GM21381 (cell line): ENCODE data around the gene DDX50.
"Not testable (repeated sequence)": the region's sequence is repeated elsewhere in the genome, so short reads cannot be mapped to it uniquely, and the experiment has no call there.

Source experiments
- ATAC-seq: cut with Tn5 transposase; IDR thresholded peaks from one replicate; pipeline ENCODE4 v1.9.1; 2021; ENCODE audit warnings: mild to moderate bottlenecking, moderate library complexity; ENCODE audit not compliant: unreplicated experiment

Gene DDX50

DNA sequence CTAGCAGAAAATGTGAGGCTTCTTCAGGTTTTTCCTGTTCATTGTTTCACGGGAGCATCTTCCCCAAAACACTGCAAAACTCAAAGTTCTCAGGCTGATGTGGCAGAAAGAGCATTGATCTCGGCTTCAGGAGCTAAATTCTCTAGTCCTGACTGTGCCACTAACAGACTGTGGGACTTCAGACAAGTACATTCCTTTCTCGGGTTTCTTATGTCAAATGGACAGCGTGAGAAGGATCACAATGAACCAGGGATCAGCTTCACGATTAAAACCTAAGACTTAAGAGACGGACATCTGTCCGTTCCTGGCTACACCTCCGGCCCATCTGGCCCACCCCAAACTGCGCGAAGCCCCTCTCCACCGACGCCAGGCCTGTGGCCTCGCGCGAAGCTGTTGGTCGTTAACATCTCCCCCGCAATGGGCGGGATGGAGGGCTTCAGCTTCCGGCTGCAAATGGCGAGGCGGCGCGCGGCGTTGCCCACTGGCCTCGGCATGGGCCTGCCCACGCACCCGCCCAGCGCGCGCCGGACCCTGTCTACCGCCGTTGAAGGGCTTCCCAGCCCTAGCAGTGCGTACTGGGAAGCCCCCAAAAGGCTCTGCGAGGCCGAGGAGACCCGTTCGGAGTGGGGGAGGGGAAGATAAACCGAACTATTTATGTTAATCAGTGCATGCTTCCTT, 549 bp upstream of the DDX50 start:
- peak; percentile 32 for ATAC-seq

DNA sequence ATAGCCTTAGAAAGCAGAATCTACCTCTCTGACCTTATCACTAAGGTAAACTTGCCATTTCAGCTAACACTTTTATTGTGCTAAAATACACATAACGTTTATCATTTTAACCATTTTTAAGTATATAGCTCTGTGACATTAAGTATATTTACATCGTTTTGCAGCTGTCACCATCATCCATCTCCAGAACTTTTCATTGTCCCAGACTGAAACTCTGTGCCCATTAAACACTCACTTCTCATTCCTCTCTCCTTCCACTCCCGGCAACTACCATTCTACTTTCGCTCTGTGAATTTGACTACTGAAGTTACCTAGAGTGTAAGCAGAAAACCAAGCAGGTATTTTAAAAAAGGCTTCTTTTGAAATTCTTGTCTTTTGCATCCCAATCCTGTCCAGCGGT, 1.3 kb downstream of the DDX50 start:
- no peak for ATAC-seq

DNA sequence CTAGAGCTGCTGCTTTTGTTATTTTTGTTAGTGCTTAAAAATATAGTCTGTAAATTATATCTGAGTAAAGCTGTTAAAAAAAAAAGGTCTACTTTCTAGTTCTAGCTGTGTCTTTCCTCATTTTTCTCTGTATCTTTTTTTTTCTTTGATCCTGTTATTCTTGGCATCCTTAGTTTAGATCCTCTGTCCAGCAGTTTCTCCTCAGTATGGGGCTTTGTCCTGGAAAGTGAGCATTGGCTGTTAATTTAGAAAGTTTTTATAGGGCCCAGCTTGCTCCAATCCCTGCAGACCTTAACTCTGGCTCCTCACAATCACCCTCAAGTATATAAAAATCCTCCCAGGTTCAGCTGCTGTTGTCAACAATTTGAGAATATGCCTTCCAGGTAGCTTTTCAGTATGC, 23.5 kb downstream of the DDX50 start:
- no peak for ATAC-seq

DNA sequence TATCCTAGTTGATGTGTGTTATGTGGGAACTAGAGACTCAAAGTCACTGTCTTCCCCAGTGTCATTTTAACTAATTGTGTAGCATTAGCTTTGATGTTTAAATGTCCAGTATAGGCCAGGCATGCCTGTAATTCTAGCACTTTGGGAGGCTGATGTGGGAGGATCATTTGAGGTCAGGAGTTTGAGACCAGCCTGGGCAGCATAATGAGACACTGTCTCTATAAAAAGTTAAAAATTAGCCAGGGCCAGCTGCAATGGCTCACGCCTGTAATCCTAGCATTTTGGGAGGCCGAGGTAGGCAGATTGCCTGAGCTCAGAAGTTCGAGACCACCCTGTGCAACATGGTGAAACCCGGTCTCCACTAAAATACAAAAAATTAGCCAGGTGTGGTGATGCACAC, 24.4 kb downstream of the DDX50 start:
- ATAC-seq = no peak

DNA sequence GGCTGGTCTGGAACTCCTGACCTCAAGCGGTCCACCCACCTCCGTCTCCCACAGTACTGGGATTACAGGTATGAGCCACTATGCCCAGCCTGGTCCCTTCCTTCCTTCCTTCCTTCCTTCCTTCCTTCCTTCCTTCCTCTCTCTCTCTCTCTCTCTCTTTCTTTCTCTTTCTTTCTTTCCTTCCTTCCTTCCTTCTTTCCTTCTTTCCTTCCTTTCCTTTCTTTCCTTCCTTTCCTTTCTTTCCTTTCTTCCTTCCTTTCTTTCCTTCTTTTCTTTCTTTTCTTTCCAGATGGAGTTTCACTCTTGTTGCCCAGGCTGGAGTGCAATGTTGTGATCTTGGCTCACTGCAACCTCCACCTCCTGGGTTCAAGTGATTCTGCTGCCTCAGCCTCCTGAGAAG, 28.0 kb downstream of the DDX50 start:
- ATAC-seq = not testable (repeated sequence)

DNA sequence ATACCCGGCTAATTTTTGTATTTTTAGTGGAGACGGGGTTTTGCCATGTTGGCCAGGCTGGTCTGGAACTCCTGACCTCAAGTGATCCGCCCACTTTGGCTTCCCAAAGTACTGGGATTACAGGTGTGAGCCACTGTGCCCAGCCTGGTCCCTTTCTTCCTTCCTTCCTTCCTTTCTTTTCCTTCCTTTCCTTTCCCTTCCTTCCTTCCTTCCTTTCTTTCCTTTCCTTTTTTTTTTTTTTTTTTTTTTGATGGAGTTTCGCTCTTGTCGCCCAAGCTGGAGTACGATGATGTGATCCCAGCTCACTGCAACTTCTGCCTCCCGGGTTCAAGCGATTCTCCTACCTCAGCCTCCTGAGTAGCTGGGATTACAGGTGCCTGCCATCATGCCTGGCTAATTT, 28.8 kb downstream of the DDX50 start:
- ATAC-seq = not testable (repeated sequence)

DNA sequence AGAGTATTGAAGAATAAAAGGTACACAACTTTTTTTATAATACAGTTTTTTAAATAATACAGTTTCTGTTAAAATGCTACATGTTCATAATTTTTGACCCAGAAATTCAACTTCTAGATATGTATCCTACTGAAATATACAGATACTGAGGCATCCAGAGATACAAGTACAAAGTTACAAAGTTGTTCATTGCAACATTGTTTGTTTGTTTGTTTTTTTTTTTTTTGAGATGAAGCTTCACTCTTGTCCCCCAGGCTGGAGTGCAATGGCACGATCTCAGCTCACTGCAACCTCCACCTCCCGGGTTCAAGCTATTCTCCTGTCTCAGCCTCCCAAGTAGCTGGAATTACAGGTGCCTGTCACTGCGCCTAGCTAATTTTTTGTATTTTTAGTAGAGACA, 31.7 kb downstream of the DDX50 start:
- ATAC-seq = not testable (repeated sequence)

DNA sequence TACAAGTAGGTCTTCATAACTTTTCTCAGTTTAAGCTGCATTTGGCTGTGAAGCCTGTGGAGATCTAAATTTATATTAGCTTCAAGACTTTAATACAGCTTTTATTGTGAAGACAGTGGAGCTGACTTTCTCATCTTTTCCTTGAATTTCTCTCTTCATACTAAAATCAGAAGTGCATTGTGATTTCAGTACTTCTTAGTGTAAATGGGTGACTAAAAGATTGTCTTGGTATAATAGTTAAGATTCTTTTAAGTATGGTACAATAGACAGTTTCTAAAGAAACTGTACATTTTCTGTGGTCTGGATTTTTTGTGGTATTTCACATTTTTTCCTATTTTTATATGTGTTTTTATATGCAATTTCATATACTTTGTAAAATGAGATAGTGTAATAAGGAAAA, 33.9 kb downstream of the DDX50 start:
- no peak for ATAC-seq

DNA sequence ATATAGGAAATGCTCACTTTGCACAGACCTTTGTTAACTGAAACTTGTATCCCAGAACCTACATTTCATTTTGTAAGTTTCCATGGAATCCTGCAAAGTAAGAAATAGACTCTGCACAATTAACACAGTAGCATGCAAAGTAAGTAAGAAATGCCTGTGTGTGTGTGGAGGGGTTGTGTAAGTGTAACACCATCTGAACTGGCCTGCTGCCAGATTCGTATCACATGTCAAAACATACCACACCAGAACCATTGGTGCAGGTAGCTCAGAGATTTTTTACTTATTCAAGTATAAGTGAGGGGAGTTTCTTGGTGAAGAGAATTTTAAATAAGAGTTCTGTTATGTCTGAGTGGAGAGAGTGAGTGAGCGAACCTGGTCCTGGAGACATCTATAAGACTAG, 37.0 kb downstream of the DDX50 start:
- no peak for ATAC-seq

DNA sequence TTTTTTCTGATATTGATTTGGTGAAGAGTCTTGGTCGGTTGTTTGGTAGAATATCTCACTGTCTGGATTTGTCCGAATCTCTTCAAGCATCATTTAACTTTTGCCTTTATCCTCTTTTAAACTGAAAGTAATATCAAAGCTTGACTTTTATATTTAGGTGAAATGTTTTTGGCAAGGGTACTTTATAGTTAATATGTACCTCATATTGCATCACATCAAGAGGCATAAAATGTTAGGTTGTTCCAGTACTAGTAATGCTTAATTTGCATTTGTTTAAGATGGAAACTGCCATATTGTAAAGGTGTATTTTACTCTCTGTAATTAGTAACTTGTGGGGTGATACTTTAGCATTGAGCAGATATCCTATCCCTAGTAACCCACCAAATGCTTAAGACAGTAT, 37.8 kb downstream of the DDX50 start:
- ATAC-seq = no peak

DNA sequence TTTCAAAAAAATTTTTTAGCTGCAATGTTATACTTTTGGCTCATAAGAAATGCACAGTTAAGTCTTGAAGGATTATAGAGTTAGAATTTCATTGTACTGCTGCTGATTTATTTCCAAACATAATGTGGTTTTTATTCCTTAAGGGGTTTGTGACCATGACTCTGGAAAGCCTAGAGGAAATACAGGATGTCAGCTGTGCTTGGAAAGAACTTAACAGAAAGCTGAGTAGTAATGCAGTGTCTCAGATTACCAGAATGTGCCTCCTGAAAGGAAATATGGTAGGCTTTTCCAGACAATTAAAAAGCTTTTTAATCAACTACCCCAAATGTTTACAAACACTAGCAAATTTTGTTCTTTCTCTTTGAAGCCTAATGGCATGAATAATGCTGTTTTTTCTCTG, 39.8 kb downstream of the DDX50 start:
- ATAC-seq = not testable (repeated sequence)

DNA sequence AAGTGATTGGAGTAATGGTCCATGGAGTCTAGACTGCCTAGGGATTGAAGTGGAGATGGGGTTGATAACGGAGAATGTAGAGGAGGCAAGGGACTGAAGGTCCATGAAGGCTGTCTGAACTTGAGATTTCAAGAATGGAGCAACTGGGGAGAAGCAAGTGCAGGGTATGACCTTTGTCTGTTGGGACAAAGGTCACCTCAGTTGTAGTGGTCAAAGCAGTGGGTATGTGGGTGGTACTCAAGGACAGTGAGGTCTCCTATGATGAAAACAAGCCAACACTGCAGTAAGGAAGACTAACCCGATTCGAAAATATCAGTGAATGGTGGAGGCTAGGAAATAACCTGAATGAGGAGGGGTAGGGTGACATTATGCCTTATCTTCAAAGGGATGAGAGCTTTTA, 49.5 kb downstream of the DDX50 start:
- ATAC-seq = no peak

DNA sequence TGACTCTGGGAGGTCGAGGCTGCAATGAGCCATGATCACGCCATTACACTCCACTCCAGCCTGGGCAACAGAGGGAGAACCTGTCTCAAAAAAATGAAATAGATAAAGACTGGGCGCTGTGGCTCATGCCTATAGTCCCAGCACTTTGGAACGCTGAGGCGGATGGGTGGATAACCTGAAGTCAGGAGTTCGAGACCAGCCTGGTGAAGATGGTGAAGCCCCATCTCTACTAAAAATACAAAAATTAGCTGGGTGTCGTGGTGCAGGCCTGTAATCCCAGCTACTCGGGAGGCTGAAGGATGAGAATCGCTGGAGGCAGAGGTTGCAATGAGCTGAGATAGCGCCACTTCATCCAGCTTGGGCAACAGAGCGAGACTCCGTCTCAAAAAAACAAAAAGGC, 53.8 kb downstream of the DDX50 start:
- no peak for ATAC-seq

DNA sequence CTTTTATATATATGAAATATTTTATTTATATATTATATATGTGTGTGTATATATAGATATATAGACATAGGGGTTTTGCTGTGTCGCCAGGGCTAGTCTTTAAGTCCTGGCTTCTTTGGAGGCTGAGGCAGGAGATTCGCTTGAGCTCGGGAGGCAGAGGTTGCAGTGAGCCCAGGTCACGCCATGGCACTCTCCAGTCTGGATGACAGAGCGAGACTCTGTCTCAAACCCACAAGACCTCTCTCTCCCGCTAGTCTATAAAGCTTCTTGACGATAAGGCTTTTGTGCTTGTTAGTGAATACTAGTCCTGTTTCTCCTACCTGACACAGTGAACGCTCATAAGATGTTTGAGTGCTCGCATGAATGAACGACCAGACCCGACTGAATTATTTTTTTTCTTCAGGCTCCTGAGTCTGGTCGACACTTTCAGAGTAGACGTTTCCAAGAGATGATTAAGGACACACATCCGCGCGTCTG, 54.3 kb downstream of the DDX50 start:
- ATAC-seq = peak; percentile 5

DNA sequence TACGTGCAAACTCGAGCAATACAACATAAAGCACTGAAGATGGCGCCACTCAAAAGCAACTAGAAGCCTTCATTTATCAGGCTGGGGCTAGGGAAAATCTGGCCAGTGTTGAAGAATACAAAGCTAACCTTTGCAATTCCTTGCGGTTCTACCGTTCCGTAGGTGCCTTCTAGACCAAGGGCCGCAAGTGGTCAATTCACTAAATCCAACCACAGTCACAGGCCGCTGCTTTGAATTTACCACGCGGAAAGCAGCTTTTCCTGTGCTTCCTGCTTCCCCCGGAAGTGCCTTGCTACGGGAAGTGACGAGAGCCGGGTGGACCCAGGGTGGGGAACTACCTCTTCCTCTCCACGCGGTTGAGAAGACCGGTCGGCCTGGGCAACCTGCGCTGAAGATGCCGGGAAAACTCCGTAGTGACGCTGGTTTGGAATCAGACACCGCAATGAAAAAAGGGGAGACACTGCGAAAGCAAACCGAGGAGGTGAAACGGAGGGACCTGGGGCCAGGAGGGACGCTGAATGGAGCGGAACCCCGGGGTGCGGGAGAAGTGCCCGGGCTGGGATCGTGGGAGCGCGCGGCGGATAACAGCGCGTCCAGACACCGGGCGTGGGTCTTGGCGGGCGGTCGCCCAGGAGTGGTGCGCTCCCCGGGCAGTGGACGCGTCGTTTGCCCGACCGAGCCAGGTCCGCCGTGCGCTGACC, 54.9 kb downstream of the DDX50 start, which contains the start of gene DDX21:
Gene DDX21, plus strand, starts transcription at position 339 of the 701 bp plus-strand sequence. Its CDS starts 56 bp downstream, at position 395.
- peak; percentile 74 for ATAC-seq

DNA sequence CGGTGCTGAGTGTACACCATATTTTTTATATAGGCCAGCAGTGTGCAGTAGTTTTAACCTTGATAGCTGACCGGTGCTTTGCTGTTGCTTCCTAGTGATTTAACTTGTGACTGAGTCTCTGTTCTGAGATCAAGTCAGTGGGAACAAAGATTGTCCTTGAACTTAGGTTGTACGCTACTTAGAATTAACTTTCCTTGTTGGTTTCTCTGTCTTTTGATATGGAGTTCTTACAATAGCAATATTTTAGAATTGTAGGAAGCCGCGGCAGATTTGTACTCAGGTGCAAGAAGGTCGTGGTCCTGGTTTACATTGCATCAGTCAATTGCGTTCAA, 56.1 kb downstream of the DDX50 start:
- no peak for ATAC-seq

DNA sequence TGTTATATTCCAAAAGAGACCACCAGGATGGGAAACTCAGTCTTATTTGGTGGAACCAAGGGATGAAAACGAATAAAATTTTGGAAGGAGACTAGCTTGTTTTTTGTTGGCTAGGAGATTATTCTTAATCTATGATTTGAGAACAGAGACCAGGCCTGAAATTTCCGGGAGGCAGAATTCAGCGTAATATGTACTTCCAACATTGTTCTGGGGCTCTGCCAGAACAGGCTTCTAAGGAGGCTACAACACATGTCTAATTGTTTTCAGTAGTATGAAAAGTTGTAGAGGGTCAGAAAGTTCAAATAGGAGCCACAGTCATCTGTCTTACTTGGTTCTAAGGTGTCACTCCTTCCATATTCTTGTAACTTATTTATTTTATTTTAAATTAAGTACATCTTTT, 56.5 kb downstream of the DDX50 start:
- no peak for ATAC-seq

DNA sequence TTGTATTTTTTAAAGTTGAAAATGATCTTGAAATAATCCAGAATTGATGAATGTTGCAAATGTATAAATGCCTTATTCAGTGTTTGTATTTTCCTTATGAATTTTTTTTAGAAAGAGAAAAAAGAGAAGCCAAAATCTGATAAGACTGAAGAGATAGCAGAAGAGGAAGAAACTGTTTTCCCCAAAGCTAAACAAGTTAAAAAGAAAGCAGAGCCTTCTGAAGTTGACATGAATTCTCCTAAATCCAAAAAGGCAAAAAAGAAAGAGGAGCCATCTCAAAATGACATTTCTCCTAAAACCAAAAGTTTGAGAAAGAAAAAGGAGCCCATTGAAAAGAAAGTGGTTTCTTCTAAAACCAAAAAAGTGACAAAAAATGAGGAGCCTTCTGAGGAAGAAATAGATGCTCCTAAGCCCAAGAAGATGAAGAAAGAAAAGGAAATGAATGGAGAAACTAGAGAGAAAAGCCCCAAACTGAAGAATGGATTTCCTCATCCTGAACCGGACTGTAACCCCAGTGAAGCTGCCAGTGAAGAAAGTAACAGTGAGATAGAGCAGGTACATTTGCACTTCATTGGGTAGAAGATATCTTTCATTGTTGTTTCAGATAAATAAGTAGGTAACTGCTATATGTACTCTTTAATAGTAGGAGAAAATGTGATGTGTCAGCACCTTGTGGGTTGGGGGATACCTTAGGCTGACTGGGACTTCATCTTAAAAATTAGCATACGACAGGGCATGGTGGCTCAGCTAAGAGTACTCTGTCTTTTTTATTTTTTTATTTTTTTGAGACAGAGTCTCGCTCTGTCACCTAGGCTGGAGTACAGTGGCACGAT, 58.8 kb downstream of the DDX50 start:
- ATAC-seq = no peak

DNA sequence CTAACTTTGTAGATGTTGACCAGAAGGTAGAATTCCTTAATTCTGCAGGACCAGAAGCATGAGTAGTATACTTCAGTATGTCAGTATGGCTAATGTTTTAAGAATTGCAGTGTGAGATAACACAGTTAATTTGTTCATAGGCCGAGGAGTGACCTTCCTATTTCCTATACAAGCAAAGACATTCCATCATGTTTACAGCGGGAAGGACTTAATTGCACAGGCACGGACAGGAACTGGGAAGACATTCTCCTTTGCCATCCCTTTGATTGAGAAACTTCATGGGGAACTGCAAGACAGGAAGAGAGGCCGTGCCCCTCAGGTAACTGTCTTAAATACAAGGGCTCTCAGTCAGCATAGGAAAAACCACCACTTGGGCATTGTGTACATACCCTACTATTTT, 62.0 kb downstream of the DDX50 start:
- no peak for ATAC-seq

DNA sequence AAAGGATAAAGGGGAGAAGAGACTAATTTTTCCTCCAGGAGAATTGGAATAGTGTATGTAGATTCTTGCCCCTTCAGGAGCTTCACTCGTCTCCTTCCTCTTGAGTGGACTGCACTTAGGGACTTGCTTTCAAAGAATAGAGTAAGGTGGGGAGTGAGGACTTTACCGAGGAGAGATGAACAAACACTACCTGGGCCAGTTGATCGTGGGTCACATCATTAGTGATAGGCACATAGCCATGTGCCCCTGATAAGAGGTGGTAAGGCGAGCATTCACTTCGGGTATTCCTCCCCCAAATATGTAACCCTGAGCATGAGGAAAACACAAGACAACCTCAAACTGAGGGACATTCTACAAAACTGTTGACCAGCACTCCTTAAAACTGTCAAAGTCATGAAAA, 72.9 kb downstream of the DDX50 start:
- no peak for ATAC-seq

DNA sequence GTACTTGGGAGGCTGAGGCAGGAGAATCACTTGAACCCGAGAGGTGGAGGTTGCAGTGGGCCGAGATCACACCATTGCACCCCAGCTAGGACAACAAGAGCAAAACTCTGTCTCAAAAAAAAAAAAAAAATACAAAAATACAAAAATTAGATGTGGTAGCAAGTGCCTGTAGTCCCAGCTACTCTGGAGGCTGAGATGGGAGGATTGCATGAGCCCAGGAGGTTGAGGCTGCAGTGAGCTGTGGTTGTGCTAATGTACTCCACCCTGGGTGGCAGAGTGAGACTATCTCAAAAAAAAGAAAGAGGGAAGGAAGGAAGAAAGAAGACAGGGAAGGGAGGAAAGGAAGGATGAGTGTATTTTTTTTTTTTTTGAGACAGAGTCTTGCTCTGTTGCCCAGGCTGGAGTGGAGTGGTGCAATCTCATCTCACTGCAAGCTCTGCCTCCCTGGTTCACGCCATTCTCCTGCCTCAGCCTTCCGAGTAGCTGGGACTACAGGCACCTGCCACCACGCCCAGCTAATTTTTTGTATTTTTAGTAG, 74.9 kb downstream of the DDX50 start:
- not testable (repeated sequence) for ATAC-seq
